HL-60 (cell line): ENCODE results near the gene ABCA4.

ENCODE experiments used
- CTCF ChIP-seq: IDR thresholded peaks from one replicate; pipeline ENCODE4 v1.5.1; 2011; ENCODE audit warnings: low read length, control low read depth, inconsistent platforms; ENCODE audit not compliant: insufficient read depth
- POLR2AphosphoS5 ChIP-seq: IDR thresholded peaks from 2 replicates; pipeline ENCODE4 v1.6.1; 2012; ENCODE audit warnings: low read depth
- SPI1 ChIP-seq: IDR thresholded peaks from 2 replicates; pipeline ENCODE4 v1.6.1; 2012; ENCODE audit warnings: low read depth, mild to moderate bottlenecking, borderline replicate concordance

- TF ChIP-seq SPI1 (no peak), POLR2AphosphoS5 (no peak), CTCF (no peak)
These were observed 70.3 kb downstream of the ABCA4 start for GRCh38 chr1:94050675-94051074.
